IPS DF 4.7 (cell line): ENCODE results near the gene USP17L13.
"Not testable (repeated sequence)": the region's sequence is repeated elsewhere in the genome, so short reads cannot be mapped to it uniquely, and the experiment has no call there.

Experiments
- DNase-seq: peaks from one replicate; pipeline ENCODE4 v3.0.0-alpha.2; 2013; ENCODE audit warnings: low spot score; ENCODE audit errors: extremely low read depth

Gene USP17L13, protein sequence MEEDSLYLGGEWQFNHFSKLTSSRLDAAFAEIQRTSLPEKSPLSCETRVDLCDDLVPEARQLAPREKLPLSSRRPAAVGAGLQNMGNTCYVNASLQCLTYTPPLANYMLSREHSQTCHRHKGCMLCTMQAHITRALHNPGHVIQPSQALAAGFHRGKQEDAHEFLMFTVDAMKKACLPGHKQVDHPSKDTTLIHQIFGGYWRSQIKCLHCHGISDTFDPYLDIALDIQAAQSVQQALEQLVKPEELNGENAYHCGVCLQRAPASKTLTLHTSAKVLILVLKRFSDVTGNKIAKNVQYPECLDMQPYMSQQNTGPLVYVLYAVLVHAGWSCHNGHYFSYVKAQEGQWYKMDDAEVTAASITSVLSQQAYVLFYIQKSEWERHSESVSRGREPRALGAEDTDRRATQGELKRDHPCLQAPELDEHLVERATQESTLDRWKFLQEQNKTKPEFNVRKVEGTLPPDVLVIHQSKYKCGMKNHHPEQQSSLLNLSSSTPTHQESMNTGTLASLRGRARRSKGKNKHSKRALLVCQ

DNA sequence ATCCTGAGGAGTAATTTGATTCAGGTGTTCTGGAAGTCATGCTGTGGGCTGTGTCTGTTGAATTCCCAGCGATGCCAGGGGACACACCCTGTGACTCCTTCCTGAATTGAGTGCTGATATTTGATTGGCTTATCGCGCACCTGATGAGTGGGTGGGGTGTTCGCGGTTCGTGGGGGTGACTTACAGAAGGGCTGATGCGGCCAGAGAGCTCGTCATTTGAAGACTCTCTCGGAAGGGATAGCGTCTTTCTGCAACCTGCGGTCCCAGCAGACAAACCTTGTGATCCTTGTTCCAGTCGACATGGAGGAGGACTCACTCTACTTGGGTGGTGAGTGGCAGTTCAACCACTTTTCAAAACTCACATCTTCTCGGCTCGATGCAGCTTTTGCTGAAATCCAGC, at the start of gene USP17L13:
USP17L13 (plus strand) TSS at position 301 of the 400 bp plus-strand sequence; CDS start at position 301, 0 bp downstream.
- DNase-seq, result not testable (repeated sequence)

DNA sequence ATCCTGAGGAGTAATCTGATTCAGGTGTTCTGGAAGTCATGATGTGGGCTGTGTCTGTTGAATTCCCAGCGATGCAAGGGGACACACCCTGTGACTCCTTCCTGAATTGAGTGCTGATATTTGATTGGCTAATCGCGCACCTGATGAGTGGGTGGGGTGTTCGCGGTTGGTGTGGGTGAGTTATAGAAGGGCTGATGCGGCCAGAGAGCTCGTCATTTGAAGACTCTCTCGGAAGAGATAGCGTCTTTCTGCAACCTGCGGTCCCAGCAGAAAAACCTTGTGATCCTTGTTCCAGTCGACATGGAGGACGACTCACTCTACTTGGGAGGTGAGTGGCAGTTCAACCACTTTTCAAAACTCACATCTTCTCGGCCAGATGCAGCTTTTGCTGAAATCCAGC, 14.3 kb upstream of the USP17L13 start, which contains the start of gene USP17L10:
USP17L10 (plus strand) TSS at position 301 of the 400 bp plus-strand sequence; CDS start at position 301, 0 bp downstream.
- not testable (repeated sequence) for DNase-seq

DNA sequence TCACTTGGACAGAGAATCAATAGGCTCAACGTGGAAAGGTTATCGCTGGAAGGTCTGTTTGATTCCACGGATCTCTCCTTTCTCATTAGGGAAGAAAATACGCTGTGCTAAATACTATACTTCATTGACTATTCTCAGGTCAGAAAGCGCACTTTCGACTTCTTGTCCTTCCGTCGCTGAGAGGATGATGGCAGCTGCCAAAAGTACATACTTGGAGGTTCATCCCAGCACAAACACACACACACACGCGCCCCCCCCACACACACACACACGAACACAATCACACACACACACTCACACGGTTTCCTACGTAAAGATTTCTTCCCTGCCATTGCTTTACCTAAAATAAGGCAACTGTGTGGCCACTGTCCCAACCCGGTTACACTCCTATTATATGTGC, 10.0 kb upstream of the USP17L13 start:
- not testable (repeated sequence) for DNase-seq

DNA sequence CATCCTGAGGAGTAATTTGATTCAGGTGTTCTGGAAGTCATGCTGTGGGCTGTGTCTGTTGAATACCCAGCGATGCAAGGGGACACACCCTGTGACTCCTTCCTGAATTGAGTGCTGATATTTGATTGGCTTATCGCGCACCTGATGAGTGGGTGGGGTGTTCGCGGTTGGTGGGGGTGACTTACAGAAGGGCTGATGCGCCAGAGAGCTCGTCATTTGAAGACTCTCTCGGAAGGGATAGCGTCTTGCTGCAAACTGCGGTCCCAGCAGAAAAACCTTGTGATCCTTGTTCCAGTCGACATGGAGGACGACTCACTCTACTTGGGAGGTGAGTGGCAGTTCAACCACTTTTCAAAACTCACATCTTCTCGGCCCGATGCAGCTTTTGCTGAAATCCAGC, 9.6 kb upstream of the USP17L13 start, which contains the start of gene USP17L11:
USP17L11 (plus strand) TSS at position 301 of the 400 bp plus-strand sequence; CDS start at position 301, 0 bp downstream.
- not testable (repeated sequence) for DNase-seq

DNA sequence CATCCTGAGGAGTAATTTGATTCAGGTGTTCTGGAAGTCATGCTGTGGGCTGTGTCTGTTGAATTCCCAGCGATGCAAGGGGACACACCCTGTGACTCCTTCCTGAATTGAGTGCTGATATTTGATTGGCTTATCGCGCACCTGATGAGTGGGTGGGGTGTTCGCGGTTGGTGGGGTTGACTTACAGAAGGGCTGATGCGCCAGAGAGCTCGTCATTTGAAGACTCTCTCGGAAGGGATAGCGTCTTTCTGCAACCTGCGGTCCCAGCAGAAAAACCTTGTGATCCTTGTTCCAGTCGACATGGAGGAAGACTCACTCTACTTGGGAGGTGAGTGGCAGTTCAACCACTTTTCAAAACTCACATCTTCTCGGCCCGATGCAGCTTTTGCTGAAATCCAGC, 4.8 kb upstream of the USP17L13 start, which contains the start of gene USP17L12:
USP17L12 (plus strand) TSS at position 301 of the 400 bp plus-strand sequence; CDS start at position 301, 0 bp downstream.
- DNase-seq, result not testable (repeated sequence)

DNA sequence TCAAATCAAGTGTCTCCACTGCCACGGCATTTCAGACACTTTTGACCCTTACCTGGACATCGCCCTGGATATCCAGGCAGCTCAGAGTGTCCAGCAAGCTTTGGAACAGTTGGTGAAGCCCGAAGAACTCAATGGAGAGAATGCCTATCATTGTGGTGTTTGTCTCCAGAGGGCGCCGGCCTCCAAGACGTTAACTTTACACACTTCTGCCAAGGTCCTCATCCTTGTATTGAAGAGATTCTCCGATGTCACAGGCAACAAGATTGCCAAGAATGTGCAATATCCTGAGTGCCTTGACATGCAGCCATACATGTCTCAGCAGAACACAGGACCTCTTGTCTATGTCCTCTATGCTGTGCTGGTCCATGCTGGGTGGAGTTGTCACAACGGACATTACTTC, 5.6 kb downstream of the USP17L13 start:
- not testable (repeated sequence) for DNase-seq

DNA sequence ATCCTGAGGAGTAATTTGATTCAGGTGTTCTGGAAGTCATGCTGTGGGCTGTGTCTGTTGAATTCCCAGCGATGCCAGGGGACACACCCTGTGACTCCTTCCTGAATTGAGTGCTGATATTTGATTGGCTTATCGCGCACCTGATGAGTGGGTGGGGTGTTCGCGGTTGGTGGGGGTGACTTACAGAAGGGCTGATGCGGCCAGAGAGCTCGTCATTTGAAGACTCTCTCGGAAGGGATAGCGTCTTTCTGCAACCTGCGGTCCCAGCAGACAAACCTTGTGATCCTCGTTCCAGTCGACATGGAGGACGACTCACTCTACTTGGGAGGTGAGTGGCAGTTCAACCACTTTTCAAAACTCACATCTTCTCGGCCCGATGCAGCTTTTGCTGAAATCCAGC, 9.4 kb downstream of the USP17L13 start, which contains the start of gene USP17L15:
USP17L15 (plus strand) TSS at position 301 of the 400 bp plus-strand sequence; CDS start at position 301, 0 bp downstream.
- DNase-seq, result not testable (repeated sequence)

DNA sequence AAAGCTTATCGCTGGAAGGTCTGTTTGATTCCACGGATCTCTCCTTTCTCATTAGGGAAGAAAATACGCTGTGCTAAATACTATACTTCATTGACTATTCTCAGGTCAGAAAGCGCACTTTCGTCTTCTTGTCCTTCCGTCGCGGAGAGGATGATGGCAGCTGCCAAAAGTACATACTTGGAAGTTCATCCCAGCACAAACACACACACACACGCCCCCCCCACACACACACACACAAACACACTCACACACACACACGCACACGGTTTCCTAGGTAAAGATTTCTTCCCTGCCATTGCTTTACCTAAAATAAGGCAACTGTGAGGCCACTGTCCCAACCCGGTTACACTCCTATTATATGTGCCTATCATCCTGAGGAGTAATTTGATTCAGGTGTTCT, 13.8 kb downstream of the USP17L13 start:
- DNase-seq, result not testable (repeated sequence)

DNA sequence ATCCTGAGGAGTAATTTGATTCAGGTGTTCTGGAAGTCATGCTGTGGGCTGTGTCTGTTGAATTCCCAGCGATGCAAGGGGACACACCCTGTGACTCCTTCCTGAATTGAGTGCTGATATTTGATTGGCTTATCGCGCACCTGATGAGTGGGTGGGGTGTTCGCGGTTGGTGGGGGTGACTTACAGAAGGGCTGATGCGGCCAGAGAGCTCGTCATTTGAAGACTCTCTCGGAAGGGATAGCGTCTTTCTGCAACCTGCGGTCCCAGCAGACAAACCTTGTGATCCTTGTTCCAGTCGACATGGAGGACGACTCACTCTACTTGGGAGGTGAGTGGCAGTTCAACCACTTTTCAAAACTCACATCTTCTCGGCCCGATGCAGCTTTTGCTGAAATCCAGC, 18.9 kb downstream of the USP17L13 start, which contains the start of gene USP17L17:
USP17L17 (plus strand) TSS at position 301 of the 400 bp plus-strand sequence; CDS start at position 301, 0 bp downstream.
- DNase-seq, result not testable (repeated sequence)

DNA sequence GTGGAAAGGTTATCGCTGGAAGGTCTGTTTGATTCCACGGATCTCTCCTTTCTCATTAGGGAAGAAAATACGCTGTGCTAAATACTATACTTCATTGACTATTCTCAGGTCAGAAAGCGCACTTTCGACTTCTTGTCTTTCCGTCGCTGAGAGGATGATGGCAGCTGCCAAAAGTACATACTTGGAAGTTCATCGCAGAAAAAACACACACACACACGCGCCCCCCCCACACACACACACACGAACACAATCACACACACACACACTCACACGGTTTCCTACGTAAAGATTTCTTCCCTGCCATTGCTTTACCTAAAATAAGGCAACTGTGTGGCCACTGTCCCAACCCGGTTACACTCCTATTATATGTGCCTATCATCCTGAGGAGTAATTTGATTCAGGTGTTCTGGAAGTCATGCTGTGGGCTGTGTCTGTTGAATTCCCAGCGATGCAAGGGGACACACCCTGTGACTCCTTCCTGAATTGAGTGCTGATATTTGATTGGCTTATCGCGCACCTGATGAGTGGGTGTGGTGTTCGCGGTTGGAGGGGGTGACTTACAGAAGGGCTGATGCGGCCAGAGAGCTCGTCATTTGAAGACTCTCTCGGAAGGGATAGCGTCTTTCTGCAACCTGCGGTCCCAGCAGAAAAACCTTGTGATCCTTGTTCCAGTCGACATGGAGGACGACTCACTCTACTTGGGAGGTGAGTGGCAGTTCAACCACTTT, 23.4 kb downstream of the USP17L13 start, which contains the start of gene USP17L18:
USP17L18 (plus strand) TSS at position 678 of the 728 bp plus-strand sequence; CDS start at position 678, 0 bp downstream.
- DNase-seq, result not testable (repeated sequence)

DNA sequence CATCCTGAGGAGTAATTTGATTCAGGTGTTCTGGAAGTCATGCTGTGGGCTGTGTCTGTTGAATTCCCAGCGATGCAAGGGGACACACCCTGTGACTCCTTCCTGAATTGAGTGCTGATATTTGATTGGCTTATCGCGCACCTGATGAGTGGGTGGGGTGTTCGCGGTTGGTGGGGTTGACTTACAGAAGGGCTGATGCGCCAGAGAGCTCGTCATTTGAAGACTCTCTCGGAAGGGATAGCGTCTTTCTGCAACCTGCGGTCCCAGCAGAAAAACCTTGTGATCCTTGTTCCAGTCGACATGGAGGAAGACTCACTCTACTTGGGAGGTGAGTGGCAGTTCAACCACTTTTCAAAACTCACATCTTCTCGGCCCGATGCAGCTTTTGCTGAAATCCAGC, 28.4 kb downstream of the USP17L13 start, which contains the start of gene USP17L19:
USP17L19 (plus strand) TSS at position 301 of the 400 bp plus-strand sequence; CDS start at position 301, 0 bp downstream.
- not testable (repeated sequence) for DNase-seq

DNA sequence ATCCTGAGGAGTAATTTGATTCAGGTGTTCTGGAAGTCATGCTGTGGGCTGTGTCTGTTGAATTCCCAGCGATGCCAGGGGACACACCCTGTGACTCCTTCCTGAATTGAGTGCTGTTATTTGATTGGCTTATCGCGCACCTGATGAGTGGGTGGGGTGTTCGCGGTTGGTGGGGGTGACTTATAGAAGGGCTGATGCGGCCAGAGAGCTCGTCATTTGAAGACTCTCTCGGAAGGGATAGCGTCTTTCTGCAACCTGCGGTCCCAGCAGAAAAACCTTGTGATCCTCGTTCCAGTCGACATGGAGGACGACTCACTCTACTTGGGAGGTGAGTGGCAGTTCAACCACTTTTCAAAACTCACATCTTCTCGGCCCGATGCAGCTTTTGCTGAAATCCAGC, 33.1 kb downstream of the USP17L13 start, which contains the start of gene USP17L20:
USP17L20 (plus strand) TSS at position 301 of the 400 bp plus-strand sequence; CDS start at position 301, 0 bp downstream.
- not testable (repeated sequence) for DNase-seq

DNA sequence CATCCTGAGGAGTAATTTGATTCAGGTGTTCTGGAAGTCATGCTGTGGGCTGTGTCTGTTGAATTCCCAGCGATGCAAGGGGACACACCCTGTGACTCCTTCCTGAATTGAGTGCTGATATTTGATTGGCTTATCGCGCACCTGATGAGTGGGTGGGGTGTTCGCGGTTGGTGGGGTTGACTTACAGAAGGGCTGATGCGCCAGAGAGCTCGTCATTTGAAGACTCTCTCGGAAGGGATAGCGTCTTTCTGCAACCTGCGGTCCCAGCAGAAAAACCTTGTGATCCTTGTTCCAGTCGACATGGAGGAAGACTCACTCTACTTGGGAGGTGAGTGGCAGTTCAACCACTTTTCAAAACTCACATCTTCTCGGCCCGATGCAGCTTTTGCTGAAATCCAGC, 37.9 kb downstream of the USP17L13 start, which contains the start of gene USP17L21:
USP17L21 (plus strand) TSS at position 301 of the 400 bp plus-strand sequence; CDS start at position 301, 0 bp downstream.
- not testable (repeated sequence) for DNase-seq

DNA sequence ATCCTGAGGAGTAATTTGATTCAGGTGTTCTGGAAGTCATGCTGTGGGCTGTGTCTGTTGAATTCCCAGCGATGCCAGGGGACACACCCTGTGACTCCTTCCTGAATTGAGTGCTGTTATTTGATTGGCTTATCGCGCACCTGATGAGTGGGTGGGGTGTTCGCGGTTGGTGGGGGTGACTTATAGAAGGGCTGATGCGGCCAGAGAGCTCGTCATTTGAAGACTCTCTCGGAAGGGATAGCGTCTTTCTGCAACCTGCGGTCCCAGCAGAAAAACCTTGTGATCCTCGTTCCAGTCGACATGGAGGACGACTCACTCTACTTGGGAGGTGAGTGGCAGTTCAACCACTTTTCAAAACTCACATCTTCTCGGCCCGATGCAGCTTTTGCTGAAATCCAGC, 42.6 kb downstream of the USP17L13 start, which contains the start of gene USP17L22:
USP17L22 (plus strand) TSS at position 301 of the 400 bp plus-strand sequence; CDS start at position 301, 0 bp downstream.
- not testable (repeated sequence) for DNase-seq

DNA sequence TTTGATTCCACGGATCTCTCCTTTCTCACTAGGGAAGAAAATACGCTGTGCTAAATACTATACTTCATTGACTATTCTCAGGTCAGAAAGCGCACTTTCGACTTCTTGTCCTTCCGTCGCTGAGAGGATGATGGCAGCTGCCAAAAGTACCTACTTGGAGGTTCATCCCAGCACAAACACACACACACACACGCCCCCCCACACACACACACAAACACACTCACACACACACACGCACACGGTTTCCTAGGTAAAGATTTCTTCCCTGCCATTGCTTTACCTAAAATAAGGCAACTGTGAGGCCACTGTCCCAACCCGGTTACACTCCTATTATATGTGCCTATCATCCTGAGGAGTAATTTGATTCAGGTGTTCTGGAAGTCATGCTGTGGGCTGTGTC, 47.0 kb downstream of the USP17L13 start:
- DNase-seq, result not testable (repeated sequence)
